Natural killer cell (primary cell): ENCODE results near the gene ACSS3. TPM values are rescaled to one million over a fixed set of nuclear protein-coding genes. Genes with fewer than 3 reads are reported as not detected.

Experiments
- ATAC-seq, 3 donors: fragments of 150-1000 bp in 2 of 3; fragments of 200-7000 bp in 1 of 3; cut with Tn5 transposase; 1 replicate in 1 of 3; 2 replicates in 2 of 3; pipeline ENCODE4 v1.10.0; 2021; ENCODE audit warnings: mild to moderate bottlenecking in 2 of 3, moderate library complexity in 2 of 3
- DNase-seq, 2 donors: peaks; one replicate each; pipeline versions ENCODE4 v3.0.0 to v3.0.0-alpha.2; 2013 to 2021; ENCODE audit warnings: mixed read lengths in 1 of 2
- H3K27ac ChIP-seq: one replicate; pipeline ENCODE4 v1.5.1; 2013; ENCODE audit warnings: mild to moderate bottlenecking, low read length
- H3K27me3 ChIP-seq: one replicate; pipeline ENCODE4 v1.6.1; 2013; ENCODE audit warnings: low read length; ENCODE audit not compliant: control insufficient read depth, insufficient read depth
- H3K36me3 ChIP-seq: one replicate; pipeline ENCODE4 v1.6.1; 2013; ENCODE audit warnings: low read length; ENCODE audit not compliant: control insufficient read depth, insufficient read depth
- H3K4me1 ChIP-seq: one replicate; pipeline ENCODE4 v1.6.1; 2013; ENCODE audit warnings: low read length; ENCODE audit not compliant: control insufficient read depth, insufficient read depth
- H3K4me3 ChIP-seq: one replicate; pipeline ENCODE4 v1.5.1; 2013; ENCODE audit warnings: low read length
- H3K9me3 ChIP-seq: one replicate; pipeline ENCODE4 v1.6.1; 2013; ENCODE audit warnings: low read length; ENCODE audit not compliant: control insufficient read depth, insufficient read depth
- H3K27ac Mint-ChIP-seq, 2 donors: one replicate each; pipeline ENCODE4 v1.8.0; 2022; ENCODE audit warnings: mild to moderate bottlenecking in 2 of 2, mixed read lengths in 2 of 2, moderate library complexity in 1 of 2
- H3K27me3 Mint-ChIP-seq, 2 donors: one replicate each; pipeline ENCODE4 v1.8.0; 2022; ENCODE audit warnings: low read depth in 2 of 2, mixed read lengths in 2 of 2
- H3K36me3 Mint-ChIP-seq: one replicate; pipeline ENCODE4 v1.8.0; 2022; ENCODE audit warnings: mixed read lengths
- H3K4me1 Mint-ChIP-seq, 2 donors: one replicate each; pipeline ENCODE4 v1.8.0; 2022; ENCODE audit warnings: mixed read lengths in 2 of 2
- H3K4me3 Mint-ChIP-seq: one replicate; pipeline ENCODE4 v1.8.0; 2022; ENCODE audit warnings: mild to moderate bottlenecking, moderate library complexity, mixed read lengths
- H3K9me3 Mint-ChIP-seq, 2 donors: one replicate each; pipeline ENCODE4 v1.8.0; 2022; ENCODE audit warnings: mixed read lengths in 2 of 2
- WGBS: methylation state at CpG from one replicate; pipeline ENCODE4 v1.1.7; 2013; ENCODE audit warnings: missing lambda C conversion rate; ENCODE audit not compliant: insufficient coverage; 5-methylcytosine and 5-hydroxymethylcytosine counted together
- intact Hi-C: fragments of 100-400 bp; cut with micrococcal nuclease; formaldehyde crosslinking; loops from one replicate; pipeline ENCODE4 v1.14.2; 2022
- total RNA-seq, 4 donors: library from RNA; stranded (reverse); fragments of 120-200 nt in 1 of 4; gene quantifications; one replicate each; pipeline versions ENCODE4 v1.2.3 to v1.2.4, GENCODE V29; 2013 to 2022
- TF ChIP-seq, protein P1 (sequence below): fragments of 200-600 bp; IDR thresholded peaks from one replicate; pipeline ENCODE4 v1.8.0; 2022; ENCODE audit warnings: antibody characterized with exemption

The ACSS3 gene
- total RNA-seq, 3 donors from 2014 or later (not counting 1 experiment from before 2014, with no cell fraction given), result 2.9 TPM; not detected in 2

- Histone ChIP-seq H3K4me1 (no peaks in the 10 kb centered on the region), H3K27me3 (no peaks in the 10 kb centered on the region), H3K36me3 (no peaks in the 10 kb centered on the region), H3K27ac (no peak overlapping the region), H3K9me3 (no peaks in the 10 kb centered on the region), H3K4me3 (no peak overlapping the region)
- Mint-ChIP-seq H3K4me3 (no peak overlapping the region), H3K9me3 (peaks cover 10 to 11% of the 10 kb centered on the region in 2 donors), H3K4me1 (no peaks in the 10 kb centered on the region), H3K36me3 (peaks cover 2% of the 10 kb centered on the region), H3K27ac (no peak overlapping the region), H3K27me3 (no peaks in the 10 kb centered on the region)
- DNase-seq (no peak), ATAC-seq (no peak)
- intact Hi-C loops, result no loop called here
- TF ChIP-seq, protein P1, sequence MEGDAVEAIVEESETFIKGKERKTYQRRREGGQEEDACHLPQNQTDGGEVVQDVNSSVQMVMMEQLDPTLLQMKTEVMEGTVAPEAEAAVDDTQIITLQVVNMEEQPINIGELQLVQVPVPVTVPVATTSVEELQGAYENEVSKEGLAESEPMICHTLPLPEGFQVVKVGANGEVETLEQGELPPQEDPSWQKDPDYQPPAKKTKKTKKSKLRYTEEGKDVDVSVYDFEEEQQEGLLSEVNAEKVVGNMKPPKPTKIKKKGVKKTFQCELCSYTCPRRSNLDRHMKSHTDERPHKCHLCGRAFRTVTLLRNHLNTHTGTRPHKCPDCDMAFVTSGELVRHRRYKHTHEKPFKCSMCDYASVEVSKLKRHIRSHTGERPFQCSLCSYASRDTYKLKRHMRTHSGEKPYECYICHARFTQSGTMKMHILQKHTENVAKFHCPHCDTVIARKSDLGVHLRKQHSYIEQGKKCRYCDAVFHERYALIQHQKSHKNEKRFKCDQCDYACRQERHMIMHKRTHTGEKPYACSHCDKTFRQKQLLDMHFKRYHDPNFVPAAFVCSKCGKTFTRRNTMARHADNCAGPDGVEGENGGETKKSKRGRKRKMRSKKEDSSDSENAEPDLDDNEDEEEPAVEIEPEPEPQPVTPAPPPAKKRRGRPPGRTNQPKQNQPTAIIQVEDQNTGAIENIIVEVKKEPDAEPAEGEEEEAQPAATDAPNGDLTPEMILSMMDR, result no peak
- WGBS, result 67% methylated on average over 1 of the region's 1 CpG
These were observed 7.0 kb downstream of the ACSS3 start for GRCh38 chr12:81084811-81085350.

GRCh38 chr12:81085832-81086231, 8.0 kb downstream of the ACSS3 start:
- TF ChIP-seq, protein P1, result no peak
- no CpG with 5 or more reads among the region's 2 CpGs for WGBS
- Mint-ChIP-seq H3K9me3 (peaks cover 11 to 13% of the 10 kb centered on the region in 2 donors), H3K4me3 (no peak overlapping the region), H3K36me3 (no peaks in the 10 kb centered on the region), H3K27me3 (no peaks in the 10 kb centered on the region), H3K4me1 (no peaks in the 10 kb centered on the region), H3K27ac (no peak overlapping the region)
- no peaks in the 10 kb centered on the region for H3K4me1 ChIP-seq
- H3K27ac ChIP-seq, result no peak overlapping the region
- H3K36me3 ChIP-seq, result no peaks in the 10 kb centered on the region
- H3K4me3 ChIP-seq, result no peak overlapping the region
- intact Hi-C loops, result no loop called here
- no peak for ATAC-seq
- no peaks in the 10 kb centered on the region for H3K9me3 ChIP-seq
- H3K27me3 ChIP-seq, result no peaks in the 10 kb centered on the region
- DNase-seq, result no peak

- Histone ChIP-seq H3K9me3 (no peaks in the 10 kb centered on the region), H3K27me3 (no peaks in the 10 kb centered on the region), H3K4me3 (no peak overlapping the region), H3K4me1 (no peaks in the 10 kb centered on the region), H3K27ac (no peak overlapping the region), H3K36me3 (no peaks in the 10 kb centered on the region)
- intact Hi-C loops, result no loop called here
- Mint-ChIP-seq H3K4me1 (no peaks in the 10 kb centered on the region), H3K27me3 (no peaks in the 10 kb centered on the region), H3K36me3 (no peaks in the 10 kb centered on the region), H3K27ac (no peak overlapping the region), H3K9me3 (peaks cover 11 to 13% of the 10 kb centered on the region in 2 donors), H3K4me3 (no peak overlapping the region)
- whole genome bisulfite sequencing, result 85% methylated on average over 3 of the region's 4 CpGs
- no peak for DNase-seq
- ATAC-seq, result no peak
- TF ChIP-seq, protein P1, result no peak
These were observed 8.5 kb downstream of the ACSS3 start for GRCh38 chr12:81086342-81086741.

- Mint-ChIP-seq H3K27me3 (no peaks in the 10 kb centered on the region), H3K9me3 (peaks cover 11 to 13% of the 10 kb centered on the region in 2 donors), H3K4me1 (no peaks in the 10 kb centered on the region), H3K4me3 (no peak overlapping the region), H3K36me3 (no peaks in the 10 kb centered on the region), H3K27ac (no peak overlapping the region)
- H3K4me1 ChIP-seq, result no peaks in the 10 kb centered on the region
- ATAC-seq, result no peak
- TF ChIP-seq, protein P1, result no peak
- H3K27me3 ChIP-seq, result no peaks in the 10 kb centered on the region
- H3K9me3 ChIP-seq, result no peaks in the 10 kb centered on the region
- 93% methylated on average over 3 of the region's 4 CpGs for WGBS
- H3K27ac ChIP-seq, result no peak overlapping the region
- intact Hi-C loops, result no loop called here
- DNase-seq, result no peak
- H3K36me3 ChIP-seq, result no peaks in the 10 kb centered on the region
- no peak overlapping the region for H3K4me3 ChIP-seq
These were observed 10.3 kb downstream of the ACSS3 start for GRCh38 chr12:81088221-81088620.
